HEK293 (cell line): Measurements from ENCODE around the gene CLEC2L.

ENCODE experiments used
- MYNN ChIP-seq: fragments of 450-650 bp; formaldehyde crosslinking; IDR thresholded peaks from 2 replicates; pipeline ENCODE4 v1.5.1; 2016; ENCODE audit warnings: missing biosample characterization, missing genetic modification characterization, borderline replicate concordance
- SP2 ChIP-seq: fragments of 450-650 bp; formaldehyde crosslinking; IDR thresholded peaks from 2 replicates; pipeline ENCODE4 v1.5.1; 2016; ENCODE audit warnings: missing biosample characterization, missing genetic modification characterization
- YY1 ChIP-seq: fragments of 450-650 bp; formaldehyde crosslinking; IDR thresholded peaks from 2 replicates; pipeline ENCODE4 v1.5.1; 2018; ENCODE audit warnings: missing biosample characterization, missing genetic modification characterization
- ZEB2 ChIP-seq: fragments of 450-650 bp; formaldehyde crosslinking; IDR thresholded peaks from 2 replicates; pipeline ENCODE4 v1.5.1; 2016; ENCODE audit warnings: missing biosample characterization, missing genetic modification characterization
- ZNF132 ChIP-seq: fragments of 450-650 bp; formaldehyde crosslinking; IDR thresholded peaks from 2 replicates; pipeline ENCODE4 v1.5.1; 2017; ENCODE audit warnings: missing biosample characterization, missing genetic modification characterization, borderline replicate concordance
- ZNF184 ChIP-seq: fragments of 450-650 bp; IDR thresholded peaks from 2 replicates; pipeline ENCODE4 v1.5.1; 2018; ENCODE audit warnings: missing biosample characterization, mild to moderate bottlenecking, missing genetic modification characterization
- ZNF223 ChIP-seq: fragments of 450-650 bp; formaldehyde crosslinking; IDR thresholded peaks from 2 replicates; pipeline ENCODE4 v1.5.1; 2016; ENCODE audit warnings: missing biosample characterization, missing genetic modification characterization
- ZNF274 ChIP-seq, 2 experiments: fragments of 200-500 bp in 1 of 2; fragments of 450-650 bp in 1 of 2; sonication (Bioruptor generic) in 1 of 2; formaldehyde crosslinking in 1 of 2; IDR thresholded peaks; 2 replicates each; pipeline versions ENCODE4 v1.5.1 to v1.6.1; 2014 to 2016; ENCODE audit warnings: borderline replicate concordance in 1 of 2, inconsistent platforms in 1 of 2, low read length in 1 of 2, missing biosample characterization in 1 of 2, missing genetic modification characterization in 1 of 2
- ZNF785 ChIP-seq: fragments of 450-650 bp; formaldehyde crosslinking; IDR thresholded peaks from 2 replicates; pipeline ENCODE4 v1.5.1; 2016; ENCODE audit warnings: missing biosample characterization, missing genetic modification characterization
- ZNF792 ChIP-seq: fragments of 450-650 bp; formaldehyde crosslinking; IDR thresholded peaks from 2 replicates; pipeline ENCODE4 v1.5.1; 2016; ENCODE audit warnings: missing biosample characterization, missing genetic modification characterization
- TF ChIP-seq, protein P1 (sequence below): fragments of 450-650 bp; formaldehyde crosslinking; IDR thresholded peaks from 2 replicates; pipeline ENCODE4 v1.5.1; 2016; ENCODE audit warnings: missing biosample characterization, missing genetic modification characterization
- TF ChIP-seq, protein P2 (sequence below): fragments of 450-650 bp; formaldehyde crosslinking; conservative IDR thresholded peaks from 2 replicates; pipeline ENCODE4 v1.5.1; 2016; ENCODE audit warnings: low read depth, missing biosample characterization, missing genetic modification characterization
- TF ChIP-seq, protein P3 (sequence below): fragments of 450-650 bp; formaldehyde crosslinking; IDR thresholded peaks from 2 replicates; pipeline ENCODE4 v1.5.1; 2016; ENCODE audit warnings: missing biosample characterization, missing genetic modification characterization

DNA sequence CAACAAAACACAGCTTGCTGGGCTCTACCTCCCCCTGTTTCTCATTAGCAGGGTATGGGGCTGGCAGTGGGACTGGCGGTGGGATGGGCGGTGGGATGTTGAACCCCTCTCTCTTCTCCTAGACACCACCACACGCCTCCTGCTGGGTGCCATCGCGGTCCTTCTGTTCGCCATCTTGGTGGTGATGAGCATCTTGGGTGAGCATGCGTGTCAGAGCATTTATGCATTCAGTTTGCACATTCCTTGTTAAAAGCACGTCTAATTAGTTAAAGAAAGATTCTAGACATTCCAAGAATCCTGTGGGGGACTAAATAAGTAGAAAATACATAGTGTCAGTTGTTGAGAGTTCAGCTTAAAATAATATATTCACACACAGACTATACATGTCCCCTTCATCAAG lies 12.7 kb downstream of the CLEC2L start:
- TF ChIP-seq MYNN (tag by site-specific recombination), result no peak
- TF ChIP-seq SP2 (tag by site-specific recombination), result no peak
- TF ChIP-seq, protein P1, sequence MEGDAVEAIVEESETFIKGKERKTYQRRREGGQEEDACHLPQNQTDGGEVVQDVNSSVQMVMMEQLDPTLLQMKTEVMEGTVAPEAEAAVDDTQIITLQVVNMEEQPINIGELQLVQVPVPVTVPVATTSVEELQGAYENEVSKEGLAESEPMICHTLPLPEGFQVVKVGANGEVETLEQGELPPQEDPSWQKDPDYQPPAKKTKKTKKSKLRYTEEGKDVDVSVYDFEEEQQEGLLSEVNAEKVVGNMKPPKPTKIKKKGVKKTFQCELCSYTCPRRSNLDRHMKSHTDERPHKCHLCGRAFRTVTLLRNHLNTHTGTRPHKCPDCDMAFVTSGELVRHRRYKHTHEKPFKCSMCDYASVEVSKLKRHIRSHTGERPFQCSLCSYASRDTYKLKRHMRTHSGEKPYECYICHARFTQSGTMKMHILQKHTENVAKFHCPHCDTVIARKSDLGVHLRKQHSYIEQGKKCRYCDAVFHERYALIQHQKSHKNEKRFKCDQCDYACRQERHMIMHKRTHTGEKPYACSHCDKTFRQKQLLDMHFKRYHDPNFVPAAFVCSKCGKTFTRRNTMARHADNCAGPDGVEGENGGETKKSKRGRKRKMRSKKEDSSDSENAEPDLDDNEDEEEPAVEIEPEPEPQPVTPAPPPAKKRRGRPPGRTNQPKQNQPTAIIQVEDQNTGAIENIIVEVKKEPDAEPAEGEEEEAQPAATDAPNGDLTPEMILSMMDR (tag by site-specific recombination), result no peak
- no peak for TF ChIP-seq ZEB2 (tag by site-specific recombination)
- TF ChIP-seq ZNF184 (tag by site-specific recombination), result no peak
- TF ChIP-seq, protein P2, sequence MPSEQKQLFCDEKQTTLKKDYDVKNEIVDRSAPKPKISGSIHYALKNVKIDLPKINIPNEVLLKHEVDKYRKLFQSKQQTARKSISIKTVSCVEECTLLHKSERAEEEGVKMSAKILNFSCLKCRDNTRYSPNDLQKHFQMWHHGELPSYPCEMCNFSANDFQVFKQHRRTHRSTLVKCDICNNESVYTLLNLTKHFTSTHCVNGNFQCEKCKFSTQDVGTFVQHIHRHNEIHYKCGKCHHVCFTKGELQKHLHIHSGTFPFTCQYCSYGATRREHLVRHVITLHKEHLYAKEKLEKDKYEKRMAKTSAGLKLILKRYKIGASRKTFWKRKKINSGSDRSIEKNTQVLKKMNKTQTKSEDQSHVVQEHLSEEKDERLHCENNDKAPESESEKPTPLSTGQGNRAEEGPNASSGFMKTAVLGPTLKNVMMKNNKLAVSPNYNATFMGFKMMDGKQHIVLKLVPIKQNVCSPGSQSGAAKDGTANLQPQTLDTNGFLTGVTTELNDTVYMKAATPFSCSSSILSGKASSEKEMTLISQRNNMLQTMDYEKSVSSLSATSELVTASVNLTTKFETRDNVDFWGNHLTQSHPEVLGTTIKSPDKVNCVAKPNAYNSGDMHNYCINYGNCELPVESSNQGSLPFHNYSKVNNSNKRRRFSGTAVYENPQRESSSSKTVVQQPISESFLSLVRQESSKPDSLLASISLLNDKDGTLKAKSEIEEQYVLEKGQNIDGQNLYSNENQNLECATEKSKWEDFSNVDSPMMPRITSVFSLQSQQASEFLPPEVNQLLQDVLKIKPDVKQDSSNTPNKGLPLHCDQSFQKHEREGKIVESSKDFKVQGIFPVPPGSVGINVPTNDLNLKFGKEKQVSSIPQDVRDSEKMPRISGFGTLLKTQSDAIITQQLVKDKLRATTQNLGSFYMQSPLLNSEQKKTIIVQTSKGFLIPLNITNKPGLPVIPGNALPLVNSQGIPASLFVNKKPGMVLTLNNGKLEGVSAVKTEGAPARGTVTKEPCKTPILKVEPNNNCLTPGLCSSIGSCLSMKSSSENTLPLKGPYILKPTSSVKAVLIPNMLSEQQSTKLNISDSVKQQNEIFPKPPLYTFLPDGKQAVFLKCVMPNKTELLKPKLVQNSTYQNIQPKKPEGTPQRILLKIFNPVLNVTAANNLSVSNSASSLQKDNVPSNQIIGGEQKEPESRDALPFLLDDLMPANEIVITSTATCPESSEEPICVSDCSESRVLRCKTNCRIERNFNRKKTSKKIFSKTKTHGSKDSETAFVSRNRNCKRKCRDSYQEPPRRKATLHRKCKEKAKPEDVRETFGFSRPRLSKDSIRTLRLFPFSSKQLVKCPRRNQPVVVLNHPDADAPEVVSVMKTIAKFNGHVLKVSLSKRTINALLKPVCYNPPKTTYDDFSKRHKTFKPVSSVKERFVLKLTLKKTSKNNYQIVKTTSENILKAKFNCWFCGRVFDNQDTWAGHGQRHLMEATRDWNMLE (tag by site-specific recombination), result no peak
- TF ChIP-seq, protein P3, sequence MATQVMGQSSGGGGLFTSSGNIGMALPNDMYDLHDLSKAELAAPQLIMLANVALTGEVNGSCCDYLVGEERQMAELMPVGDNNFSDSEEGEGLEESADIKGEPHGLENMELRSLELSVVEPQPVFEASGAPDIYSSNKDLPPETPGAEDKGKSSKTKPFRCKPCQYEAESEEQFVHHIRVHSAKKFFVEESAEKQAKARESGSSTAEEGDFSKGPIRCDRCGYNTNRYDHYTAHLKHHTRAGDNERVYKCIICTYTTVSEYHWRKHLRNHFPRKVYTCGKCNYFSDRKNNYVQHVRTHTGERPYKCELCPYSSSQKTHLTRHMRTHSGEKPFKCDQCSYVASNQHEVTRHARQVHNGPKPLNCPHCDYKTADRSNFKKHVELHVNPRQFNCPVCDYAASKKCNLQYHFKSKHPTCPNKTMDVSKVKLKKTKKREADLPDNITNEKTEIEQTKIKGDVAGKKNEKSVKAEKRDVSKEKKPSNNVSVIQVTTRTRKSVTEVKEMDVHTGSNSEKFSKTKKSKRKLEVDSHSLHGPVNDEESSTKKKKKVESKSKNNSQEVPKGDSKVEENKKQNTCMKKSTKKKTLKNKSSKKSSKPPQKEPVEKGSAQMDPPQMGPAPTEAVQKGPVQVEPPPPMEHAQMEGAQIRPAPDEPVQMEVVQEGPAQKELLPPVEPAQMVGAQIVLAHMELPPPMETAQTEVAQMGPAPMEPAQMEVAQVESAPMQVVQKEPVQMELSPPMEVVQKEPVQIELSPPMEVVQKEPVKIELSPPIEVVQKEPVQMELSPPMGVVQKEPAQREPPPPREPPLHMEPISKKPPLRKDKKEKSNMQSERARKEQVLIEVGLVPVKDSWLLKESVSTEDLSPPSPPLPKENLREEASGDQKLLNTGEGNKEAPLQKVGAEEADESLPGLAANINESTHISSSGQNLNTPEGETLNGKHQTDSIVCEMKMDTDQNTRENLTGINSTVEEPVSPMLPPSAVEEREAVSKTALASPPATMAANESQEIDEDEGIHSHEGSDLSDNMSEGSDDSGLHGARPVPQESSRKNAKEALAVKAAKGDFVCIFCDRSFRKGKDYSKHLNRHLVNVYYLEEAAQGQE (tag by site-specific recombination), result no peak
- TF ChIP-seq ZNF132 (tag by site-specific recombination), result no peak
- TF ChIP-seq ZNF785 (tag by site-specific recombination), result no peak
- no peak for TF ChIP-seq YY1 (tag by site-specific recombination)
- no peak for TF ChIP-seq ZNF274 (IDR thresholded peaks at IDR 0.05; ENCODE audit: low read length)
- no peak for TF ChIP-seq ZNF274 (tag by site-specific recombination; IDR thresholded peaks at IDR 0.05; ENCODE audit: borderline replicate concordance)
- TF ChIP-seq ZNF223 (tag by site-specific recombination), result no peak
- no peak for TF ChIP-seq ZNF792 (tag by site-specific recombination)
